NCI-H345 treated with DMSO at 0.1 percent for 48 hours (cell line): ENCODE results near the gene NDUFA6.
"Not testable (repeated sequence)": the region's sequence is repeated elsewhere in the genome, so short reads cannot be mapped to it uniquely, and the experiment has no call there.

Source experiments
- DNase-seq: peaks from one replicate; lab custom pipeline; 2025; ENCODE audit not compliant: unreplicated experiment; lab: John Stamatoyannopoulos, UW

NDUFA6 gene

DNA sequence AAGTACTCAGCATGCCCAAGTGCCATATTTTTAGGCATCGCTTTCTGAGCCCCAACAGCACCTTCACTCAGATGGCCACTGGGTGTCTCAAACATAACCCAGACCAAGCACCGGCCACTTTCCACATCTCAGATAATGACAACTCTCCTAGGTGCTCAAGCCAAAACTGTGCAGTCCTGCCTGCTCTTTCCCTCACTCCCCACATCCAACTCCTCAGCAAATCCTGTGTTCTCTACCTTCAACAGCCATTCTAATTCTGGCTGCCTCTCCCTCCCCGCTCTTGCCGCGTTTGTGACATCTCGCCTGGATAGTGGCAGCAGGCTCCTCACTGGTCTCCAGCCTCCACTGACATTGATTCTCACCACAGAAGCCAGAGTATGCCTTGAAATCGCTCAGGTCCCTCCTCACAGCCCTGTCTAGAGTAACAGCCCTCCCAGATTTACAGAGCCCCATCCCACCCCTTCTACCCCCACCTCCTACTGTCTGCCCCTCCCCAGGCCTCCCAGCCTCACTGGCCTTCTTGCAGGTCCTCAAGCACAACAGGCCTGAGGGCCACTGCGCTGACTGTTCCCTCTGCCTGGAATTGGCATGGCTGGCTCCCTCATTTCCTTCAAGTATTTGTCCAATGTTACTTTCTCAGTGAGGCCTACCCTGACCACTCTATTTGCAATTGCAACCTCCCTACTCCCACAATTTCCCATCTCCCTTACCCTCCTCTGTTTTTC, 17.8 kb downstream of the NDUFA6 start:
- DNase-seq: no peak

DNA sequence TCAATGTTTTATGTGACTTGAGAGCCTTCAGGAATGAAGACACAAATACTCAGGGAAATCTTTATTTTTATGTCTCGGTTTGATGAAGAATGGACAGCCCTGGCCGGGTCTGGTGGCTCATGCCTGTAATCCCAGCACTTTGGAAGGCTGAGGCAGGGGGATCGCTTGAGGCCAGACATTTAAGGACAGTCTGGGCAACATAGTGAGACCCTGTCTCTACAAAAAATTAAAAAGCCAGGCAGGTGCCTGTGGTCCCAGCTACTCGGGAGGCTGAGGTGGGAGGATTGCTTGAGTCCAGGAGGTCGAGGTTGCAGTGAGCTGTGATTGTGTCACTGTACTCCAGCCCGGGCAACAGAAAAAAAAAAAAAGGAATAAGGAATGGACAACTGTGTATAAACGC, 19.1 kb downstream of the NDUFA6 start:
- DNase-seq: not testable (repeated sequence)

DNA sequence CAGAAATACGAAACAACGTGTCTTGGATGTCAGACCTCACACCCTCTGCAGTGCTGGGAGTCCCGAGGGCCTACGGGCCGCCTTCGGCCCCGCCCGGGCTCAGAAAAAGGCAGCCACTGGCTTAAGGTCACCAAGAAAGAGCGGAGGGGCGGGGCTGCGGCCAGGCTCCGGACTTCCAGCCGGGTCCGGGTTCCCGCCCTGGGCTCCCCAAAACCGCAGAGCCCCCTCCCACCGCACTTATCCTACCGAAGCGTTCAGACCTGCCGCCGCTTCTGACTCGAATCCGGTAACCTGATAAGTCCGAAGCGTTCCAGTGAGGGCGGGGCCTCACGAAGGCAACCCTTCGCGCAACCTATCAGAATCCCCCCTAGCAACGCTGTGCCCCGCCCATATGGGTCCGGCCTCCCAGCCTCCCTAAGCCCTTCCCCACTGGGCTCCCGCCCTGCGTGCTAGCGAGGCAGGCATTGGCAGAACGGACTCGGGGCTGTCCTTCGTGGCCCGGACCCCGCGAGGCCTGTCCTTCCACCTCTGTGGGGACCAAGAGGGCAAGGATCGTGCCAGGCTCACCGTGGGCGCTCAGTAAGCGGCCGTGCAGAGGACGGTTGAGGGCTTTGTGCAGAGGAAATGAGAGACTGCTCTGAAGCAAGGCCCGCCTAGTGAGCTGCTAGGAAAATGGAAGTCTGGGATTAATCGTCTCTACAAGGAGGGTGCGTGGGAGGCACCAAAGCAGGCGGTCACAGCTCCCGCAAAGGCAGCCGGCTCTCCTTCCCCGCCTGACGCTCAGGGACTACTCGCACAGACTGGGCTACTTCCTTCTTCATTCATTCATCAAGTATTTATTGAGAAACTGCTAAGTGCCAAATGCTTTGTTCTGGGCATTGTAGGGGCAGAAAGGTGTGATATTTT, 19.8 kb downstream of the NDUFA6 start, which contains the start of gene NAGA:
Gene NAGA (minus strand): TSS at position 296 of the 906 bp plus-strand sequence. CDS start 515 bp downstream, outside the sequence.
- DNase-seq: peak; percentile 83

GRCh38 chr22:42069801-42070516, 20.6 kb downstream of the NDUFA6 start:
- no peak for DNase-seq

DNA sequence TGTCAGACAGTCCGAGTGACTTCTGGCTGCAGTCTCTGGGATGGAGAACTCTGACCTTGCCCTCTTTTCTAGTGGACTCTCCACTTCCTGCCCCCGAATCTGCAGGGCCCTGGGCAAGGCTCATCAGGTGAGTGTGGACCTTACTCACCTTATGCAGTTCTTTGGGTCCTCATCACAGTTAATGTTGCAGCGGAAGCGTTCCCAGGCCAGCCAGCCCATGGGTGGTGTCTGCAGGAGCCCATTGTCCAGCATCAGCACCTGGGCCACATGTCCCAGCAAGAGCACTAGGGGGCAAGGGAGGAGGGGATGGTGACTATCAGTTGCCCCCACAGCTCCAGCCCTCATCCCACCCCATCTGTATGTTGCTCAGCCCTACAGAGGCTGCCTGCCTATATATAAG, 22.3 kb downstream of the NDUFA6 start:
- DNase-seq: no peak

GRCh38 chr22:42067671-42068251, 22.8 kb downstream of the NDUFA6 start:
- no peak for DNase-seq

DNA sequence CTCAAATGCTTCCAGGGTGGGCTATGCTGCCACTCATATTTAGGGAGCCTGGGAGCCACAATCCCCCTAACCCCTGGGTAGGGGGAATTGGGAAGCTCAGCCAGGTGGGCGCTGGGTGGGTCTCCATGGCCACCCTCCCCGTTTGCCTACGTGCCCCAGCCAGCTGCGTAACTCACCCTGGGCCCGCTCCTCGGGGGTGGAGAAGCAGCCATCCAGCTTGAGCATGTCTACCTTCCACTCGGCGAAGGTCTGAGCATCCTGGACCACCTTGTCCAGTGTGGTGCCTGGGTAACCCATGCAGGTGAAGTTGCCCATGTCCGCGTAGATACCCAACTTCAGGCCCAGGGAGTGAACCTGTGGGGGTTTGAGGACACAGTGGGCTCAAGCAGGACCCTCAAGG, 23.6 kb downstream of the NDUFA6 start:
- DNase-seq: no peak

DNA sequence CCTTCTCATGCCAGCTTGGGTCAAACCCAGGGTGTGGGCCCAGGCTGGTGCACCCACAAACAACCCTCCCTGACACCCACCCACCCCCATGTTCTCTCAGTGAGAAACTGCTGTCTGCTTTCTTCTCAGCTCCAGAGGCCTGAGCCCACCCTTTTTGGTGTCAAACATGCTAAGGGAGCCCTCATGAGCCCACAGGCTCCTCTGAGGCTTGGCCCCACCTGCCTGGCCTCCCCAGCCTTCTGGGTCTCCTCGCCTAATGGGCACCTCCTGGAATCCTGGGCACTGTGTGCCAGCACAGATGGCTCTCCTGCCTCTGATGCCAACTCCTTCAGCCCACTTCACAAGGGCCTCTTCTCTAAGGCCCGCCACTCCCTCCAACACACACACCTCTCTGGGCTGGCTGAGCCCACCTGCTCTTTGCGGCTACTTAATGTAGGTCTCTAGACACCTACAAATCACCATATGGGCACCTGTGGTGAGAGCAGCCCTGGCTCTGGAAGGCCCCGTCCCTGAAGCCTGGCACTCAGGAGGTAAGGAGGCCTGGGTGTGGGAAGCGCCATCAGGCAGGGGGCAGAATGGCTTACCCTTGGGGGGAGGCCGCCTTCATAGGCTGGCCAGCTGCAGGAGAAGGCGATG, 24.3 kb downstream of the NDUFA6 start:
- no peak for DNase-seq

DNA sequence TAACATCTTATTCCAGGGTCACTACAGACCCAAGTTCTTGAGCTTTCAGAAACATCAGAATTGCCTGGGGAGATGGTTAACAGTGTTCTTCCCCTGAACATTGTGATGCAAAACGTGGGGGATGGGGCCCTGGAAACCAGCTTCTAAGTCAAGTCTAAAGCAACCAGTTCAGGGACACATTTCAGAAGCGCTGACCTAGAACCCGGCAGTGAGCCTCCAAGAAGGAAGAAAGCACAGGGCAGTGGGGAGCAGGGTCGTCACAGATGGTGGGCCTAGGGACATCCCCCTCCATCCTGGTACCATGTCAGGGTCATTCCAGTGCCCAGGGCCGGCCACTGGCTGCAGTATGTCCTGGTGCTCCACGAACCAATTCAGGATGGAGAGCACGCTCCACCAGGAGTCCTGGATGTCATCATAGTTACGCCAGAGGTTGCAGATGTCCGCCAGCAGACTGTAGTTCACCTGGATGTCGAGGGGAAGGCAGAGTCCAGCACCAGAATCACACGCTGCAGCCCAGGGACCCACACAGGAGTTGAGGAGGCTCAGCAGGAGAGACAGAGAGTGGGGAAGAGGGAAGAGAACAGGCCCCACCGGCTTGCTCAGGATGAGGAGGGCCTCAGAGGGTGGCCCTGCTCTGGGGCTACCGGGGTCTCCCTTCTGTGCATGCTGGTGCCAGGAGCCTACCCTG, 25.0 kb downstream of the NDUFA6 start:
- no peak for DNase-seq

- DNase-seq: no peak
Measured at GRCh38 chr22:42064629-42065028, 25.9 kb downstream of the NDUFA6 start.

DNA sequence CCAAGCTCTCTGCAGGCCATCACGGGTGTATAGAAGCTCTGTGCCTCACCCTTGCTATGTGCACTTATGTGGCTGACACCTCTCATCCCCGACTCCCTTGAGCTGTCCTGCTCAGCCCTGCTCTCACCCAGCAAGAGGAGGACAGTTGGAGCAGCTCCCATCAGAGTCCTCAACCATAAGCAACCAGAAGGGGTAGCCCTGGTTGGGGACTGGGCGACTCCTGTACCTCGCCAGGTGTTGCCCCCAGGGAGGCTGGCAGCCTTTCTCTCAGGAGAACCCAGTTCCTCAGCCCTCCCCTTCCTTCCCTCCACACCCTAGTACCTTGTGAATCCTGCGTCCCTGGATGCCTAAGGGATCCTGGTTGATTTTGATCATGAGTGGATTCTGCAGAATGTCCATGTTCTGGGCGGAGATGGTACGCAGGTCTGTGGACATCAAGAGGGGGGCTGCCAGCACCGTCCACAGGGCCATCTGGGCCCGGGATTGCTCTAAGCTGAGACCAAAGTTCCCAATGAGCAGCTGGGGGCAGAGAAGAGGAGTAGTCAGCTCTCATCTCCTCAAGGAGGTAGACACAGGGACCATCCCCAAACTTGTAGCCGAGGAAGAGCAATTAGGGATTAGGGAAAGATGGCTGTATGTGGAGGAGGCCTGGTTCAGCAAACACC, 27.9 kb downstream of the NDUFA6 start:
- no peak for DNase-seq

GRCh38 chr22:42061041-42061440, 29.5 kb downstream of the NDUFA6 start:
- no peak for DNase-seq

- DNase-seq: no peak
Measured at GRCh38 chr22:42060489-42060888, 30.1 kb downstream of the NDUFA6 start.

GRCh38 chr22:42056757-42057511, 33.6 kb downstream of the NDUFA6 start:
- no peak for DNase-seq

DNA sequence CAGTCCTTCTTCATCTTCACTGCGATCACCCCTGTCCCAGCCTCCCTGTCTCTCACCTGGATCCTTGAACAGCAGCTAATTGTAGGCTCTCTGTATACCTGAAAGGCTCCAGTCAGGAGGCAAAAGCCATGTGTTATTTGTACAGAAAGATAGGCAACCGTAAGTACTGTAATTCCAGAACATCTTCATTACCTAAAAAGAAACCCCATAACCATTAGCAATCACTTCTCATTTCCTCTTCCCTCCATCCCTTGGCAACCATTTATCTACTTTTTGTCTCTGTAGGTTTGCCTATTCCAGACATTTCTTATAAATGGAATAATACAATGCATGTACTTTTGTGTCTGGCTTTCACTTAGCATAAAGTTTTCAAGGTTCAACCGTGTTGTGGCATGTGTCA, 37.8 kb downstream of the NDUFA6 start:
- DNase-seq: no peak

DNA sequence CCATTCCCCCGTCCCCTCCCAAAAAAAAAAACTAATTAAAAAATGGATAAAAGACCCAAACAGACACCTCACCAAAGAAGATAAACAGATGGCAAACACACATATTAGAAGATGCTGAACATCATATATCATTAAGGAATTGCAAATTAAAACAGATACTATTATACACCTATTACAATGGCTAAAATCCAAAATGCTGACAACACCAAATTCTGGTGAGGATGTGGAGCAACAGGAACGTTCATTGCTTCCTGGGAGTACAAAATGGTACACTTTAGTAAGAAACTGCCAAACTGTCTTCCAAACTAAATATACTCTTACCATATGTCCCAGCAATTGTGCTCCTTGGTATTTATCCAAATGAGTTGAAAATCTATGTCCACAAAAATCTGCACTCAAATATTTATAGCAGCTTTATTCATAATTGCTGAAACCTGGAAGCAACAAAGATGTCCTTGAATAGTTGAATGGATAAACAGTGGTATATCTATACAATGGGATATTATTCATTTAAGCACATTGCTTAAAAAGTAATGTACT, 39.9 kb downstream of the NDUFA6 start:
- no peak for DNase-seq

GRCh38 chr22:42041784-42042183, 48.8 kb downstream of the NDUFA6 start:
- no peak for DNase-seq

GRCh38 chr22:42039271-42039670, 51.3 kb downstream of the NDUFA6 start:
- no peak for DNase-seq
